Sciatic nerve (tissue), 2 donors: ENCODE results near the gene REEP1. TPM values are rescaled to one million over a fixed set of nuclear protein-coding genes. Genes with fewer than 3 reads are reported as not detected.

Experiments used
- ATAC-seq: fragments of 200-7000 bp; cut with Tn5 transposase; one replicate; pipeline ENCODE4 v1.9.1; 2020; ENCODE audit warnings: mild to moderate bottlenecking, moderate library complexity
- DNase-seq: peaks from one replicate; pipeline ENCODE4 v3.0.0-alpha.2; 2020; ENCODE audit warnings: low spot score
- intact Hi-C: fragments of 100-400 bp; cut with DNase I; formaldehyde crosslinking; loops from one replicate; pipeline ENCODE4 v1.14.2; 2022
- total RNA-seq: library from RNA; stranded (reverse); fragmentation: NEBNext Ultra II Directional; extraction: Animal tissue kit (Norgen Biotek cat#: 25700); gene quantifications from one replicate; pipeline ENCODE4 v1.2.1, GENCODE V29; 2021
- donor health status: DM: no; HTN: no; CAD: no.
- donor health status: DM: no; HTN: no; CAD: no.

REEP1 gene
- total RNA-seq, 1 donor from 2014 or later, result 0.98 TPM

- ATAC-seq (no peak), DNase-seq (no peak)
- intact Hi-C loops, result no loop called here
Observed at GRCh38 chr2:86311879-86312278, 25.5 kb downstream of the REEP1 start.

GRCh38 chr2:86309966-86310365 lies 27.5 kb downstream of the REEP1 start:
- intact Hi-C loops, result no loop called here
- DNase-seq (no peak), ATAC-seq (no peak)

- DNase-seq (no peak), ATAC-seq (no peak)
- intact Hi-C loops, result no loop called here
Observed at GRCh38 chr2:86308984-86309695, 28.3 kb downstream of the REEP1 start.

GRCh38 chr2:86308356-86308755 lies 29.1 kb downstream of the REEP1 start:
- ATAC-seq (no peak), DNase-seq (no peak)
- intact Hi-C loops, result no loop called here

GRCh38 chr2:86307431-86307830 lies 30.0 kb downstream of the REEP1 start:
- ATAC-seq (no peak), DNase-seq (no peak)
- intact Hi-C loops, result no loop called here

- intact Hi-C loops, result no loop called here
- no peak for DNase-seq
- no peak for ATAC-seq
Observed at GRCh38 chr2:86305915-86306254, 31.5 kb downstream of the REEP1 start.

- intact Hi-C loops, result no loop called here
- no peak for DNase-seq
- no peak for ATAC-seq
Observed at GRCh38 chr2:86305195-86305914, 32.1 kb downstream of the REEP1 start.

GRCh38 chr2:86304416-86304815 lies 33.0 kb downstream of the REEP1 start:
- DNase-seq, result no peak
- no peak for ATAC-seq
- intact Hi-C loops, result no loop called here

- intact Hi-C loops, result no loop called here
- DNase-seq (no peak), ATAC-seq (no peak)
Observed at GRCh38 chr2:86302320-86302719, 35.1 kb downstream of the REEP1 start.

GRCh38 chr2:86301711-86302202 lies 35.7 kb downstream of the REEP1 start:
- DNase-seq (no peak), ATAC-seq (no peak)
- intact Hi-C loops, result no loop called here

- intact Hi-C loops, result no loop called here
- DNase-seq (no peak), ATAC-seq (no peak)
Observed at GRCh38 chr2:86301009-86301408, 36.4 kb downstream of the REEP1 start.

GRCh38 chr2:86300496-86300895 lies 36.9 kb downstream of the REEP1 start:
- DNase-seq (no peak), ATAC-seq (no peak)
- intact Hi-C loops, result no loop called here

- DNase-seq (no peak), ATAC-seq (peak; percentile 30)
- intact Hi-C loops, result no loop called here
Observed at GRCh38 chr2:86298411-86299390, 38.7 kb downstream of the REEP1 start.

- peak; percentile 26 for ATAC-seq
- intact Hi-C loops, result no loop called here
- DNase-seq, result no peak
Observed at GRCh38 chr2:86297382-86298147, 39.9 kb downstream of the REEP1 start.

GRCh38 chr2:86296947-86297346 lies 40.5 kb downstream of the REEP1 start:
- DNase-seq (no peak), ATAC-seq (no peak)
- intact Hi-C loops, result no loop called here

GRCh38 chr2:86295066-86295465 lies 42.4 kb downstream of the REEP1 start:
- DNase-seq (no peak), ATAC-seq (no peak)
- intact Hi-C loops, result no loop called here

GRCh38 chr2:86293612-86294011 lies 43.8 kb downstream of the REEP1 start:
- DNase-seq, result no peak
- ATAC-seq, result no peak
- intact Hi-C loops, result no loop called here

- no peak for DNase-seq
- intact Hi-C loops, result no loop called here
- ATAC-seq, result no peak
Observed at GRCh38 chr2:86292571-86293515, 44.6 kb downstream of the REEP1 start.
